HCT116 (cell line): ENCODE measurements around the gene CYTH2.

Experiments
- ZBTB33 ChIP-seq: IDR thresholded peaks from 2 replicates; pipeline ENCODE4 v1.6.1; 2011; ENCODE audit warnings: mild to moderate bottlenecking, low read length, moderate library complexity; ENCODE audit not compliant: insufficient replicate concordance; ENCODE audit errors: extremely low read depth
- TF ChIP-seq, protein P1 (sequence below), 3 experiments: fragments of 200-600 bp in 1 of 3; sonication (generic) in 1 of 3; IDR thresholded peaks in 2 of 3; conservative IDR thresholded peaks in 1 of 3; 2 replicates each; pipeline ENCODE4 v1.5.1; 2012 to 2017; ENCODE audit warnings: low read depth in 2 of 3, low read length in 2 of 3, antibody characterized with exemption in 1 of 3, borderline replicate concordance in 1 of 3, control low read depth in 1 of 3, mild to moderate bottlenecking in 1 of 3, mixed read lengths in 1 of 3, mixed run types in 1 of 3, moderate library complexity in 1 of 3; ENCODE audit not compliant: insufficient read depth in 1 of 3

- TF ChIP-seq, protein P1, sequence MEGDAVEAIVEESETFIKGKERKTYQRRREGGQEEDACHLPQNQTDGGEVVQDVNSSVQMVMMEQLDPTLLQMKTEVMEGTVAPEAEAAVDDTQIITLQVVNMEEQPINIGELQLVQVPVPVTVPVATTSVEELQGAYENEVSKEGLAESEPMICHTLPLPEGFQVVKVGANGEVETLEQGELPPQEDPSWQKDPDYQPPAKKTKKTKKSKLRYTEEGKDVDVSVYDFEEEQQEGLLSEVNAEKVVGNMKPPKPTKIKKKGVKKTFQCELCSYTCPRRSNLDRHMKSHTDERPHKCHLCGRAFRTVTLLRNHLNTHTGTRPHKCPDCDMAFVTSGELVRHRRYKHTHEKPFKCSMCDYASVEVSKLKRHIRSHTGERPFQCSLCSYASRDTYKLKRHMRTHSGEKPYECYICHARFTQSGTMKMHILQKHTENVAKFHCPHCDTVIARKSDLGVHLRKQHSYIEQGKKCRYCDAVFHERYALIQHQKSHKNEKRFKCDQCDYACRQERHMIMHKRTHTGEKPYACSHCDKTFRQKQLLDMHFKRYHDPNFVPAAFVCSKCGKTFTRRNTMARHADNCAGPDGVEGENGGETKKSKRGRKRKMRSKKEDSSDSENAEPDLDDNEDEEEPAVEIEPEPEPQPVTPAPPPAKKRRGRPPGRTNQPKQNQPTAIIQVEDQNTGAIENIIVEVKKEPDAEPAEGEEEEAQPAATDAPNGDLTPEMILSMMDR (IDR thresholded peaks at IDR 0.05 in 2 of 3, conservative IDR thresholded peaks at IDR 0.05 in 1 of 3; ENCODE audit: borderline replicate concordance in 1 of 3, insufficient read depth in 1 of 3, low read depth in 2 of 3, low read length in 2 of 3): no peak
- TF ChIP-seq ZBTB33: no peak
Observed at GRCh38 chr19:48436586-48436985, 32.6 kb upstream of the CYTH2 start.
